ENCODE results near the gene TENT5A. TPM values are rescaled to one million over a fixed set of nuclear protein-coding genes. Genes with fewer than 3 reads are reported as not detected.

Gene TENT5A
- total RNA-seq, 1 donor from 2014 or later, result 0.60 TPM

GRCh38 chr6:81714684-81715083 lies 37.8 kb downstream of the TENT5A start:
- no peak for DNase-seq (ENCODE audit: low read depth in 2 of 2)

- no peak for DNase-seq (ENCODE audit: low read depth in 2 of 2)
Observed at GRCh38 chr6:81713205-81713604, 39.3 kb downstream of the TENT5A start.

- no peak for DNase-seq (ENCODE audit: low read depth in 2 of 2)
Observed at GRCh38 chr6:81708113-81708699, 44.3 kb downstream of the TENT5A start.

GRCh38 chr6:81704700-81705099 lies 47.8 kb downstream of the TENT5A start:
- no peak for DNase-seq (ENCODE audit: low read depth in 2 of 2)

- DNase-seq (ENCODE audit: low read depth in 2 of 2), result no peak
Observed at GRCh38 chr6:81700414-81700813, 52.1 kb downstream of the TENT5A start.

- DNase-seq (ENCODE audit: low read depth in 2 of 2), result peak in 1 of 2 donors; percentile 46
Observed at GRCh38 chr6:81697559-81697958, 54.9 kb downstream of the TENT5A start.

GRCh38 chr6:81696524-81696923 lies 56.0 kb downstream of the TENT5A start:
- peak in 1 of 2 donors; percentile 23 for DNase-seq (ENCODE audit: low read depth in 2 of 2)
